SIG-M5 treated with dmso at 0.1 percent for 504 hours (cell line): Measurements from ENCODE around the gene TUBB8B.
"Not testable (repeated sequence)": the region's sequence is repeated elsewhere in the genome, so short reads cannot be mapped to it uniquely, and the experiment has no call there.

Experiments
- DNase-seq: peaks from one replicate; lab custom pipeline; 2025; ENCODE audit not compliant: unreplicated experiment; lab: John Stamatoyannopoulos, UW

The TUBB8B gene

GRCh38 chr18:49176-49665 is at the start of gene TUBB8B:
Gene TUBB8B (minus strand): TSS chr18:49615. CDS start chr18:49557, 58 bp downstream.
- DNase-seq, result not testable (repeated sequence)

- DNase-seq, result not testable (repeated sequence)
Observed at GRCh38 chr18:97252-97914, 48.0 kb upstream of the TUBB8B start.

GRCh38 chr18:96767-97131 is 47.3 kb upstream of the TUBB8B start:
- not testable (repeated sequence) for DNase-seq

GRCh38 chr18:96101-96766 is 46.8 kb upstream of the TUBB8B start:
- not testable (repeated sequence) for DNase-seq

GRCh38 chr18:95580-95979 is 46.2 kb upstream of the TUBB8B start:
- not testable (repeated sequence) for DNase-seq

GRCh38 chr18:93897-94408 is 44.5 kb upstream of the TUBB8B start:
- DNase-seq, result not testable (repeated sequence)

GRCh38 chr18:91561-91960 is 42.1 kb upstream of the TUBB8B start:
- not testable (repeated sequence) for DNase-seq

- DNase-seq, result not testable (repeated sequence)
Observed at GRCh38 chr18:90396-91193, 41.2 kb upstream of the TUBB8B start.

GRCh38 chr18:89124-89523 is 39.7 kb upstream of the TUBB8B start:
- not testable (repeated sequence) for DNase-seq

- DNase-seq, result not testable (repeated sequence)
Observed at GRCh38 chr18:84801-85200, 35.4 kb upstream of the TUBB8B start.

- not testable (repeated sequence) for DNase-seq
Observed at GRCh38 chr18:82626-83209, 33.3 kb upstream of the TUBB8B start.

- DNase-seq, result not testable (repeated sequence)
Observed at GRCh38 chr18:80881-81280, 31.5 kb upstream of the TUBB8B start.

- not testable (repeated sequence) for DNase-seq
Observed at GRCh38 chr18:80202-80601, 30.8 kb upstream of the TUBB8B start.

- DNase-seq, result not testable (repeated sequence)
Observed at GRCh38 chr18:75525-76160, 26.2 kb upstream of the TUBB8B start.

GRCh38 chr18:73181-73777 is 23.9 kb upstream of the TUBB8B start:
- DNase-seq, result not testable (repeated sequence)

- not testable (repeated sequence) for DNase-seq
Observed at GRCh38 chr18:67701-68100, 18.3 kb upstream of the TUBB8B start.

GRCh38 chr18:64279-64678 is 14.9 kb upstream of the TUBB8B start:
- not testable (repeated sequence) for DNase-seq

GRCh38 chr18:63656-64055 is 14.2 kb upstream of the TUBB8B start:
- DNase-seq, result not testable (repeated sequence)

GRCh38 chr18:54388-54787 is 5.0 kb upstream of the TUBB8B start:
- not testable (repeated sequence) for DNase-seq

GRCh38 chr18:48696-49095 is 719 bp downstream of the TUBB8B start:
- not testable (repeated sequence) for DNase-seq
